Kidney (tissue), 14 donors: ENCODE data around the gene SYNE1. TPM values are rescaled to one million over a fixed set of nuclear protein-coding genes. Genes with fewer than 3 reads are reported as not detected.

Experiments
- DNase-seq, 5 donors: peaks; one replicate each; pipeline ENCODE4 v3.0.0-alpha.2; 2013 to 2020
- FAIRE-seq: peaks from 2 replicates; lab custom pipeline; 2012; peaks lifted over from hg19 to GRCh38; lab: Jason Lieb, UNC
- H3K27ac ChIP-seq, 2 donors: one replicate each; pipeline ENCODE4 v1.7.0; 2013; ENCODE audit warnings: low read depth in 2 of 2, low read length in 2 of 2, inconsistent platforms in 1 of 2
- H3K27me3 ChIP-seq: one replicate; pipeline ENCODE4 v1.7.1; 2013; ENCODE audit warnings: low read length, inconsistent platforms; ENCODE audit not compliant: control insufficient read depth, insufficient read depth
- H3K36me3 ChIP-seq, 3 donors: one replicate each; pipeline versions ENCODE4 v1.7.0 to v1.7.1; 2013; ENCODE audit warnings: low read length in 3 of 3, control low read depth in 1 of 3, inconsistent platforms in 1 of 3; ENCODE audit not compliant: insufficient read depth in 3 of 3, control insufficient read depth in 2 of 3
- H3K4me1 ChIP-seq, 3 donors: one replicate each; pipeline versions ENCODE4 v1.7.0 to v1.7.1; 2013; ENCODE audit warnings: low read length in 3 of 3, inconsistent platforms in 1 of 3, low read depth in 1 of 3; ENCODE audit not compliant: control insufficient read depth in 2 of 3, insufficient read depth in 2 of 3
- H3K4me3 ChIP-seq, 3 donors: one replicate each; pipeline versions ENCODE4 v1.7.0 to v1.8.1; 2013; ENCODE audit warnings: low read length in 3 of 3, control low read depth in 1 of 3, inconsistent platforms in 1 of 3
- H3K9ac ChIP-seq, 3 donors: one replicate each; pipeline versions ENCODE4 v1.7.0 to v1.7.1; 2013; ENCODE audit warnings: low read length in 3 of 3, control low read depth in 1 of 3, inconsistent platforms in 1 of 3
- H3K9me3 ChIP-seq, 3 donors: one replicate each; pipeline versions ENCODE4 v1.7.0 to v1.7.1; 2013; ENCODE audit warnings: low read length in 3 of 3, control low read depth in 1 of 3, inconsistent platforms in 1 of 3; ENCODE audit not compliant: control insufficient read depth in 2 of 3, insufficient read depth in 1 of 3
- CTCF ChIP-seq: IDR thresholded peaks from 3 replicates; pipeline ENCODE4 v1.5.1; 2012; ENCODE audit warnings: mild to moderate bottlenecking, moderate library complexity, borderline replicate concordance; ENCODE audit not compliant: insufficient read depth; ENCODE audit errors: extremely low read depth
- intact Hi-C: fragments of 100-400 bp; cut with DNase I; formaldehyde crosslinking; loops from one replicate; pipeline ENCODE4 v1.11.1; 2022
- polyA plus RNA-seq: library from polyadenylated mRNA; stranded (reverse); fragments of 350-450 nt; fragmentation: Illumina TruSeq; extraction: RNeasy Lipid Tissue Mini Kit (QIAGEN cat#74804); gene quantifications from one replicate; pipeline ENCODE4 v1.2.3, GENCODE V29; 2014; ENCODE audit warnings: low read depth, low replicate concordance; ENCODE audit not compliant: insufficient read depth
- total RNA-seq: library from RNA; stranded (reverse); fragmentation: NEBNext Ultra II Directional; extraction: Animal tissue kit (Norgen Biotek cat#: 25700); gene quantifications from one replicate; pipeline ENCODE4 v1.2.1, GENCODE V29; 2021
- donor health status: control.
- donor health status: control.
- donor health status: control.
- donor health status: control.
- donor health status: control.
- donor health status: DM: yes; HTN: yes; CAD: no.
- donor health status: Normal renal cell carcinoma (clear cell type).

The SYNE1 gene
- total and polyA plus RNA-seq, 2 donors from 2014 or later: 47.8 to 216 TPM

- Histone ChIP-seq H3K27ac (no peak overlapping the region), H3K4me3 (no peak overlapping the region), H3K9ac (no peak overlapping the region), H3K36me3 (peaks cover 0 to 3% (median 0%) of the 10 kb centered on the region in 3 donors), H3K9me3 (no peaks in the 10 kb centered on the region), H3K4me1 (peaks cover 0 to 14% (median 7%) of the 10 kb centered on the region in 3 donors), H3K27me3 (no peaks in the 10 kb centered on the region)
- TF ChIP-seq CTCF: no peak
- FAIRE-seq (no peak), DNase-seq (no peak)
- intact Hi-C loops: no loop called here
Measured at GRCh38 chr6:152398316-152398715, 238.8 kb downstream of the SYNE1 start.

GRCh38 chr6:152394303-152394702 lies 242.9 kb downstream of the SYNE1 start:
- Histone ChIP-seq H3K27me3 (no peaks in the 10 kb centered on the region), H3K27ac (no peak overlapping the region), H3K4me3 (no peak overlapping the region), H3K9me3 (no peaks in the 10 kb centered on the region), H3K9ac (no peak overlapping the region), H3K4me1 (peaks cover 0 to 4% (median 2%) of the 10 kb centered on the region in 3 donors), H3K36me3 (peaks cover 0 to 3% (median 0%) of the 10 kb centered on the region in 3 donors)
- FAIRE-seq (no peak), DNase-seq (no peak)
- intact Hi-C loops: no loop called here
- TF ChIP-seq CTCF: no peak

GRCh38 chr6:152391179-152391880 lies 245.8 kb downstream of the SYNE1 start:
- H3K4me3 ChIP-seq: no peak overlapping the region
- no peak overlapping the region for H3K27ac ChIP-seq
- FAIRE-seq (no peak), DNase-seq (no peak)
- no peaks in the 10 kb centered on the region for H3K4me1 ChIP-seq
- peaks cover 0 to 3% (median 0%) of the 10 kb centered on the region in 3 donors for H3K36me3 ChIP-seq
- no peak overlapping the region for H3K9ac ChIP-seq
- H3K27me3 ChIP-seq: no peaks in the 10 kb centered on the region
- intact Hi-C loops: no loop called here
- TF ChIP-seq CTCF: no peak
- no peaks in the 10 kb centered on the region for H3K9me3 ChIP-seq
